Mesothelial cell of epicardium (in vitro differentiated cells): ENCODE measurements around the gene CASQ2. TPM values are rescaled to one million over a fixed set of nuclear protein-coding genes. Genes with fewer than 3 reads are reported as not detected.

Source experiments
- DNase-seq, 2 experiments: peaks; one replicate each; pipeline ENCODE4 v3.0.0; 2021; ENCODE audit warnings: low spot score in 2 of 2; ENCODE audit not compliant: unreplicated experiment in 2 of 2
- H3K27ac Mint-ChIP-seq: 2 replicates; pipeline ENCODE4 v1.8.0; 2021; ENCODE audit warnings: mixed read lengths
- H3K27me3 Mint-ChIP-seq: 2 replicates; pipeline ENCODE4 v1.8.0; 2021; ENCODE audit warnings: low read depth, mixed read lengths
- H3K36me3 Mint-ChIP-seq: 2 replicates; pipeline ENCODE4 v1.8.0; 2021; ENCODE audit warnings: mixed read lengths
- H3K4me1 Mint-ChIP-seq: 2 replicates; pipeline ENCODE4 v1.8.0; 2021; ENCODE audit warnings: mixed read lengths
- H3K4me3 Mint-ChIP-seq: 2 replicates; pipeline ENCODE4 v1.8.0; 2021; ENCODE audit warnings: mild to moderate bottlenecking, moderate library complexity, mixed read lengths
- H3K9me3 Mint-ChIP-seq: 2 replicates; pipeline ENCODE4 v1.8.0; 2021; ENCODE audit warnings: mixed read lengths
- total RNA-seq: library from RNA; stranded (reverse); gene quantifications from 3 replicates; pipeline ENCODE4 v1.2.1, GENCODE V29; 2021
- TF ChIP-seq, protein P1 (sequence below): fragments of 200-600 bp; sonication (generic); IDR thresholded peaks from one replicate; pipeline ENCODE4 v1.5.0; 2021; ENCODE audit warnings: antibody characterized with exemption; ENCODE audit not compliant: unreplicated experiment

Gene CASQ2
- total RNA-seq, 1 donor from 2014 or later = 0.13 TPM

GRCh38 chr1:115705085-115705951 is 63.2 kb downstream of the CASQ2 start:
- Mint-ChIP-seq H3K9me3 (no peaks in the 10 kb centered on the region), H3K4me1 (peaks cover 39% of the 10 kb centered on the region), H3K4me3 (no peak overlapping the region), H3K36me3 (no peaks in the 10 kb centered on the region), H3K27ac (peak overlapping the region; percentile 73), H3K27me3 (no peaks in the 10 kb centered on the region)
- TF ChIP-seq, protein P1, sequence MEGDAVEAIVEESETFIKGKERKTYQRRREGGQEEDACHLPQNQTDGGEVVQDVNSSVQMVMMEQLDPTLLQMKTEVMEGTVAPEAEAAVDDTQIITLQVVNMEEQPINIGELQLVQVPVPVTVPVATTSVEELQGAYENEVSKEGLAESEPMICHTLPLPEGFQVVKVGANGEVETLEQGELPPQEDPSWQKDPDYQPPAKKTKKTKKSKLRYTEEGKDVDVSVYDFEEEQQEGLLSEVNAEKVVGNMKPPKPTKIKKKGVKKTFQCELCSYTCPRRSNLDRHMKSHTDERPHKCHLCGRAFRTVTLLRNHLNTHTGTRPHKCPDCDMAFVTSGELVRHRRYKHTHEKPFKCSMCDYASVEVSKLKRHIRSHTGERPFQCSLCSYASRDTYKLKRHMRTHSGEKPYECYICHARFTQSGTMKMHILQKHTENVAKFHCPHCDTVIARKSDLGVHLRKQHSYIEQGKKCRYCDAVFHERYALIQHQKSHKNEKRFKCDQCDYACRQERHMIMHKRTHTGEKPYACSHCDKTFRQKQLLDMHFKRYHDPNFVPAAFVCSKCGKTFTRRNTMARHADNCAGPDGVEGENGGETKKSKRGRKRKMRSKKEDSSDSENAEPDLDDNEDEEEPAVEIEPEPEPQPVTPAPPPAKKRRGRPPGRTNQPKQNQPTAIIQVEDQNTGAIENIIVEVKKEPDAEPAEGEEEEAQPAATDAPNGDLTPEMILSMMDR = no peak
- no peak for DNase-seq

DNA sequence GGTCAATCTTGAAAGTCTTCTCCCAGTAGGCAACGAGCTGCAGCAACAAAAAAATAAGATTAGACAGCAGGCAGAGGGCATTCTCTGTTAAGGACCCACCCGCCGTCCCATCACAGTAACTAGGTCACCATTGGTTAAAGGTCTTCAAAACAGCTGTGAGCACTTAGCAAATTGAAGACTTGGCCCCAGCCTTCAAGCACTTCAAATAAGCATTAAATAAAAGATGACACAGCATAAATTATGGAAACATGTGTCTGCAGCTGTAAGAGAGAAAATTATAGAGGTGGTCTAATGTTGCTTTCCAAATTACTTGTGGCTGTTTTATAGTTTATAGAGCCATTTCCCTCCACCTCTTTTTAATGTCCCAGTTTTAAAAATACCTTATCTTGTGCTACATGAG is 65.6 kb downstream of the CASQ2 start:
- H3K9me3 Mint-ChIP-seq = no peaks in the 10 kb centered on the region
- H3K4me1 Mint-ChIP-seq = peaks cover 35% of the 10 kb centered on the region
- no peak overlapping the region for H3K27ac Mint-ChIP-seq
- TF ChIP-seq, protein P1 = no peak
- no peaks in the 10 kb centered on the region for H3K27me3 Mint-ChIP-seq
- H3K4me3 Mint-ChIP-seq = no peak overlapping the region
- H3K36me3 Mint-ChIP-seq = no peaks in the 10 kb centered on the region
- no peak for DNase-seq

- TF ChIP-seq, protein P1 = no peak
- Mint-ChIP-seq H3K27me3 (no peaks in the 10 kb centered on the region), H3K4me3 (no peak overlapping the region), H3K9me3 (no peaks in the 10 kb centered on the region), H3K27ac (no peak overlapping the region), H3K36me3 (no peaks in the 10 kb centered on the region), H3K4me1 (peaks cover 23% of the 10 kb centered on the region)
- DNase-seq = no peak
These were observed 67.4 kb downstream of the CASQ2 start for GRCh38 chr1:115701090-115701489.

GRCh38 chr1:115697619-115698018 is 70.9 kb downstream of the CASQ2 start:
- H3K9me3 Mint-ChIP-seq = no peaks in the 10 kb centered on the region
- H3K27ac Mint-ChIP-seq = no peak overlapping the region
- H3K27me3 Mint-ChIP-seq = no peaks in the 10 kb centered on the region
- H3K4me3 Mint-ChIP-seq = no peak overlapping the region
- peaks cover 3% of the 10 kb centered on the region for H3K36me3 Mint-ChIP-seq
- no peak for DNase-seq
- H3K4me1 Mint-ChIP-seq = peaks cover 23% of the 10 kb centered on the region
- TF ChIP-seq, protein P1 = no peak

- Mint-ChIP-seq H3K27me3 (no peaks in the 10 kb centered on the region), H3K27ac (no peak overlapping the region)
- TF ChIP-seq, protein P1 = no peak
These were observed 73.7 kb downstream of the CASQ2 start for GRCh38 chr1:115694805-115695204.

More at GRCh38 chr1:115694805-115695204, 73.7 kb downstream of the CASQ2 start:
- Mint-ChIP-seq H3K4me1 (peaks cover 18% of the 10 kb centered on the region), H3K9me3 (no peaks in the 10 kb centered on the region), H3K36me3 (peaks cover 16% of the 10 kb centered on the region), H3K4me3 (no peak overlapping the region)
- no peak for DNase-seq
